GM23338 (cell line): ENCODE measurements around the gene TECPR2. TPM values are rescaled to one million over a fixed set of nuclear protein-coding genes. Genes with fewer than 3 reads are reported as not detected.

Experiments used
- ATAC-seq: fragments of 200-7000 bp; cut with Tn5 transposase; 3 replicates; pipeline ENCODE4 v1.9.1; 2020
- DNase-seq: peaks from one replicate; pipeline ENCODE4 v3.0.0-alpha.2; 2015; ENCODE audit warnings: low spot score
- H2AFZ ChIP-seq: fragments of 200-600 bp; sonication (generic); 2 replicates; pipeline ENCODE4 v1.8.0; 2016; ENCODE audit warnings: antibody characterized with exemption, mild to moderate bottlenecking, moderate library complexity
- H3F3A ChIP-seq: fragments of 200-600 bp; sonication (generic); replicated peaks from 2 replicates; pipeline ENCODE4 v1.8.0; 2017; ENCODE audit warnings: antibody characterized with exemption, mixed run types, low read depth
- H3K27ac ChIP-seq: fragments of 200-600 bp; sonication (generic); 2 replicates; pipeline ENCODE4 v1.6.1; 2016; ENCODE audit warnings: low read depth
- H3K27me3 ChIP-seq: fragments of 200-600 bp; sonication (generic); 2 replicates; pipeline ENCODE4 v1.8.0; 2016; ENCODE audit warnings: mild to moderate bottlenecking, mixed run types, moderate library complexity; ENCODE audit not compliant: insufficient read depth
- H3K36me3 ChIP-seq: fragments of 200-600 bp; sonication (generic); 2 replicates; pipeline ENCODE4 v1.8.0; 2016; ENCODE audit warnings: mild to moderate bottlenecking; ENCODE audit not compliant: insufficient read depth
- H3K4me1 ChIP-seq: fragments of 200-600 bp; sonication (generic); 2 replicates; pipeline ENCODE4 v1.8.0; 2016; ENCODE audit warnings: mild to moderate bottlenecking, moderate library complexity; ENCODE audit not compliant: insufficient read depth
- H3K4me2 ChIP-seq: fragments of 200-600 bp; sonication (generic); 2 replicates; pipeline ENCODE4 v1.7.1; 2017; ENCODE audit warnings: mixed run types
- H3K4me3 ChIP-seq: fragments of 200-600 bp; sonication (generic); 2 replicates; pipeline ENCODE4 v1.6.1; 2016; ENCODE audit warnings: mixed run types
- H3K79me2 ChIP-seq: fragments of 200-600 bp; sonication (generic); replicated peaks from 2 replicates; pipeline ENCODE4 v1.8.0; 2017; ENCODE audit warnings: mild to moderate bottlenecking; ENCODE audit not compliant: insufficient read depth
- H3K9me2 ChIP-seq: fragments of 200-600 bp; sonication (generic); 2 replicates; pipeline ENCODE4 v1.8.0; 2017; ENCODE audit not compliant: insufficient read depth
- H4K20me1 ChIP-seq: fragments of 200-600 bp; sonication (generic); replicated peaks from 2 replicates; pipeline ENCODE4 v1.8.0; 2017; ENCODE audit warnings: mild to moderate bottlenecking; ENCODE audit not compliant: insufficient read depth
- H3K27ac Mint-ChIP-seq: 2 replicates; pipeline ENCODE4 v1.8.0; 2020; ENCODE audit warnings: inconsistent platforms, mild to moderate bottlenecking, moderate library complexity, mixed read lengths
- H3K27me3 Mint-ChIP-seq: 3 replicates; pipeline ENCODE4 v1.8.0; 2022; ENCODE audit warnings: low read depth, mild to moderate bottlenecking, moderate library complexity, mixed read lengths, inconsistent platforms; ENCODE audit not compliant: insufficient read depth, poor library complexity
- H3K36me3 Mint-ChIP-seq: 3 replicates; pipeline ENCODE4 v1.8.0; 2021; ENCODE audit warnings: low read depth, mild to moderate bottlenecking, inconsistent platforms, moderate library complexity, mixed read lengths
- H3K4me1 Mint-ChIP-seq: 3 replicates; pipeline ENCODE4 v1.8.0; 2020; ENCODE audit warnings: mild to moderate bottlenecking, inconsistent platforms, mixed read lengths
- H3K4me3 Mint-ChIP-seq: 3 replicates; pipeline ENCODE4 v1.8.0; 2021; ENCODE audit warnings: moderate library complexity, mild to moderate bottlenecking, inconsistent platforms, mixed read lengths
- H3K9me3 Mint-ChIP-seq: 3 replicates; pipeline ENCODE4 v1.8.0; 2020; ENCODE audit warnings: moderate library complexity, mild to moderate bottlenecking, inconsistent platforms, mixed read lengths
- CREB1 ChIP-seq: fragments of 250-450 bp; sonication (Bioruptor Pico); IDR thresholded peaks from 2 replicates; pipeline ENCODE4 v1.5.0; 2020; ENCODE audit warnings: low read depth, mild to moderate bottlenecking, moderate library complexity
- ETS1 ChIP-seq: IDR thresholded peaks from 2 replicates; pipeline ENCODE4 v1.6.1; 2016; ENCODE audit warnings: antibody characterized with exemption
- EZH2 ChIP-seq: fragments of 200-600 bp; sonication (generic); IDR thresholded peaks from one replicate; pipeline ENCODE4 v1.8.0; 2017; ENCODE audit warnings: antibody characterized with exemption, mild to moderate bottlenecking, low read depth; ENCODE audit not compliant: unreplicated experiment
- EZH2phosphoT487 ChIP-seq: fragments of 200-600 bp; sonication (generic); IDR thresholded peaks from one replicate; pipeline ENCODE4 v1.8.1; 2018; ENCODE audit warnings: antibody characterized with exemption; ENCODE audit not compliant: unreplicated experiment
- JUNB ChIP-seq: IDR thresholded peaks from one replicate; pipeline ENCODE4 v1.6.1; 2016; ENCODE audit warnings: antibody characterized with exemption; ENCODE audit not compliant: unreplicated experiment
- NANOG ChIP-seq: IDR thresholded peaks from 2 replicates; pipeline ENCODE4 v1.6.1; 2016; ENCODE audit warnings: antibody characterized with exemption, borderline replicate concordance
- POLR2AphosphoS5 ChIP-seq: IDR thresholded peaks from 2 replicates; pipeline ENCODE4 v1.6.1; 2016; ENCODE audit warnings: antibody characterized with exemption, low read depth
- REST ChIP-seq: IDR thresholded peaks from one replicate; pipeline ENCODE4 v1.6.1; 2018; ENCODE audit warnings: antibody characterized with exemption; ENCODE audit not compliant: unreplicated experiment
- STAT1 ChIP-seq: IDR thresholded peaks from one replicate; pipeline ENCODE4 v1.6.1; 2016; ENCODE audit warnings: antibody characterized with exemption; ENCODE audit not compliant: unreplicated experiment
- ZNF114 ChIP-seq: fragments of 250-450 bp; sonication (Bioruptor Pico); IDR thresholded peaks from 2 replicates; pipeline ENCODE4 v1.5.0; 2020; ENCODE audit warnings: mild to moderate bottlenecking, moderate library complexity
- ZNF331 ChIP-seq: fragments of 250-450 bp; sonication (Bioruptor Pico); IDR thresholded peaks from 2 replicates; pipeline ENCODE4 v1.5.0; 2020; ENCODE audit warnings: low read depth, mild to moderate bottlenecking, moderate library complexity
- polyA plus RNA-seq: library from polyadenylated mRNA; unstranded; fragments of >200 nt; fragmentation: Nextera tagmentation; extraction: Ambion mirVana; gene quantifications from 2 replicates; pipeline ENCODE4 v1.2.1, GENCODE V29; 2016
- total RNA-seq: library from RNA; depleted of rRNA; stranded (reverse); fragments of >200 nt; shearing (Covaris generic); gene quantifications from 2 replicates; pipeline ENCODE4 v1.2.3, GENCODE V29; 2014

TECPR2 gene
- total and polyA plus RNA-seq, 2 experiments from 2014 or later: 4.8 to 20.5 TPM

GRCh38 chr14:102473559-102473958 lies 110.8 kb downstream of the TECPR2 start (continued):
- TF ChIP-seq EZH2phosphoT487: no peak
- TF ChIP-seq STAT1: no peak
- no peak for TF ChIP-seq ETS1
- no peak for TF ChIP-seq JUNB
- no peak for TF ChIP-seq NANOG
- TF ChIP-seq ZNF114 (CRISPR knock-in tag): no peak
- no peak for TF ChIP-seq EZH2
- TF ChIP-seq ZNF331 (CRISPR knock-in tag): no peak
- TF ChIP-seq REST: no peak
- TF ChIP-seq CREB1 (CRISPR knock-in tag): no peak

- no peaks in the 10 kb centered on the region for H3K4me1 ChIP-seq
- H3K9me3 Mint-ChIP-seq: no peaks in the 10 kb centered on the region
- peaks cover 2% of the 10 kb centered on the region; the same call in 1 of the 3 replicates for H3K36me3 Mint-ChIP-seq
- no peak for DNase-seq
- no peaks in the 10 kb centered on the region for H3K36me3 ChIP-seq
- no peak for ATAC-seq
- no peak overlapping the region for H3K4me2 ChIP-seq
- no peaks in the 10 kb centered on the region for H3K27me3 ChIP-seq
- no peak overlapping the region for H2AFZ ChIP-seq
- H3K79me2 ChIP-seq: no peaks in the 10 kb centered on the region
- H4K20me1 ChIP-seq: no peaks in the 10 kb centered on the region
- TF ChIP-seq JUNB (no peak), ZNF331 (CRISPR knock-in tag) (no peak), EZH2phosphoT487 (no peak), NANOG (no peak), CREB1 (CRISPR knock-in tag) (no peak), POLR2AphosphoS5 (no peak)
- H3K4me3 Mint-ChIP-seq: no peak overlapping the region
- H3K9me2 ChIP-seq: no peaks in the 10 kb centered on the region
- no peak overlapping the region for H3K4me3 ChIP-seq
- H3K4me1 Mint-ChIP-seq: no peaks in the 10 kb centered on the region
- no peak overlapping the region for H3K27ac ChIP-seq
- no peaks in the 10 kb centered on the region for H3K27me3 Mint-ChIP-seq
- H3F3A ChIP-seq: no peaks in the 10 kb centered on the region
- H3K27ac Mint-ChIP-seq: peak overlapping the region; percentile 5; the same call in 1 of the 2 replicates
These were observed 112.2 kb downstream of the TECPR2 start for GRCh38 chr14:102474934-102475333.
